HL-60 (cell line): Measurements from ENCODE around the gene NUDCD3.

Experiments used
- POLR2AphosphoS5 ChIP-seq: IDR thresholded peaks from 2 replicates; pipeline ENCODE4 v1.6.1; 2012; ENCODE audit warnings: low read depth
- REST ChIP-seq: IDR thresholded peaks from 2 replicates; pipeline ENCODE4 v1.6.1; 2012; ENCODE audit warnings: low read depth; ENCODE audit not compliant: insufficient replicate concordance
- TF ChIP-seq, protein P1 (sequence below): IDR thresholded peaks from one replicate; pipeline ENCODE4 v1.5.1; 2011; ENCODE audit warnings: low read length, control low read depth, inconsistent platforms; ENCODE audit not compliant: insufficient read depth

DNA sequence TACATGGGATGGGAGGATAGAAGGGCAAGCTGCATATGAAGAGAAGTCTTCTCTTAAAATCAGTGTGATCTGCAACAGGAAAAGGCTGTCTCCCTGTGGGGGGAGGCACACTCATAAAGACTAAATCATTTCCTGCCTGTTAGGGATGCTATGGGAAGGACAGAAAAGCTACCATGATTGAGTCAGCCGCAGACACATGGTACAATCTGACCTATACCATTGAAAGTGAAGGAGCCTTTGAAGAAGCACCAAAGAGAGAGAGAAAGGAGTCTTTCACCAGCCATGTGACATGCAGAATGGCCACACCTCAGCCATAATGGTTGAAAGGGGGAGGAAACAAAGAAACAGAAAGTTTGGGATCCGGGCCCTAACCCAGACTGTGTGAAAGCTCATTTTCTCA is 29.1 kb downstream of the NUDCD3 start:
- TF ChIP-seq REST (no peak), POLR2AphosphoS5 (no peak)
- TF ChIP-seq, protein P1, sequence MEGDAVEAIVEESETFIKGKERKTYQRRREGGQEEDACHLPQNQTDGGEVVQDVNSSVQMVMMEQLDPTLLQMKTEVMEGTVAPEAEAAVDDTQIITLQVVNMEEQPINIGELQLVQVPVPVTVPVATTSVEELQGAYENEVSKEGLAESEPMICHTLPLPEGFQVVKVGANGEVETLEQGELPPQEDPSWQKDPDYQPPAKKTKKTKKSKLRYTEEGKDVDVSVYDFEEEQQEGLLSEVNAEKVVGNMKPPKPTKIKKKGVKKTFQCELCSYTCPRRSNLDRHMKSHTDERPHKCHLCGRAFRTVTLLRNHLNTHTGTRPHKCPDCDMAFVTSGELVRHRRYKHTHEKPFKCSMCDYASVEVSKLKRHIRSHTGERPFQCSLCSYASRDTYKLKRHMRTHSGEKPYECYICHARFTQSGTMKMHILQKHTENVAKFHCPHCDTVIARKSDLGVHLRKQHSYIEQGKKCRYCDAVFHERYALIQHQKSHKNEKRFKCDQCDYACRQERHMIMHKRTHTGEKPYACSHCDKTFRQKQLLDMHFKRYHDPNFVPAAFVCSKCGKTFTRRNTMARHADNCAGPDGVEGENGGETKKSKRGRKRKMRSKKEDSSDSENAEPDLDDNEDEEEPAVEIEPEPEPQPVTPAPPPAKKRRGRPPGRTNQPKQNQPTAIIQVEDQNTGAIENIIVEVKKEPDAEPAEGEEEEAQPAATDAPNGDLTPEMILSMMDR = no peak
